ENCODE results near the gene JAG2.

Gene JAG2

GRCh38 chr14:105108516-105108864 lies 60.1 kb downstream of the JAG2 start:
- no peaks in the 10 kb centered on the region for H3K36me3 ChIP-seq

GRCh38 chr14:105107781-105108515 lies 60.6 kb downstream of the JAG2 start:
- H3K36me3 ChIP-seq = no peaks in the 10 kb centered on the region
- no peak overlapping the region for H3K27ac ChIP-seq
- H3K9me3 ChIP-seq = no peaks in the 10 kb centered on the region
- H3K27me3 ChIP-seq = peaks cover 0 to 31% of the 10 kb centered on the region in 2 donors
- DNase-seq = peak in 1 of 2 donors; percentile 21
- no peaks in the 10 kb centered on the region for H3K4me1 ChIP-seq
- intact Hi-C loops (cut with DNase I; ENCODE audit: low total_unique reads) = no loop called here
- no peak overlapping the region for H3K4me3 ChIP-seq
- no peak for TF ChIP-seq CTCF (IDR thresholded peaks at IDR 0.05)

More at GRCh38 chr14:105108516-105108864, 60.1 kb downstream of the JAG2 start:
- DNase-seq = no peak
- no peak for TF ChIP-seq CTCF (IDR thresholded peaks at IDR 0.05)
- no peaks in the 10 kb centered on the region for H3K4me1 ChIP-seq
- no peak overlapping the region for H3K4me3 ChIP-seq
- H3K27me3 ChIP-seq = peaks cover 0 to 25% of the 10 kb centered on the region in 2 donors
- no peak overlapping the region for H3K27ac ChIP-seq
- H3K9me3 ChIP-seq = no peaks in the 10 kb centered on the region
- intact Hi-C loops (cut with DNase I; ENCODE audit: low total_unique reads) = no loop called here

GRCh38 chr14:105107351-105107750 lies 61.2 kb downstream of the JAG2 start:
- intact Hi-C loops (cut with DNase I; ENCODE audit: low total_unique reads) = no loop called here
- no peak for TF ChIP-seq CTCF (IDR thresholded peaks at IDR 0.05)
- H3K27me3 ChIP-seq = peaks cover 0 to 36% of the 10 kb centered on the region in 2 donors
- no peaks in the 10 kb centered on the region for H3K36me3 ChIP-seq
- no peaks in the 10 kb centered on the region for H3K9me3 ChIP-seq
- no peaks in the 10 kb centered on the region for H3K4me1 ChIP-seq
- H3K27ac ChIP-seq = no peak overlapping the region
- DNase-seq = peak in 1 of 2 donors; percentile 12
- no peak overlapping the region for H3K4me3 ChIP-seq

GRCh38 chr14:105105158-105105557 lies 63.4 kb downstream of the JAG2 start:
- H3K9me3 ChIP-seq = no peaks in the 10 kb centered on the region
- H3K27ac ChIP-seq = no peak overlapping the region
- intact Hi-C loops (cut with DNase I; ENCODE audit: low total_unique reads) = no loop called here
- no peak for TF ChIP-seq CTCF (IDR thresholded peaks at IDR 0.05)
- no peak overlapping the region for H3K4me3 ChIP-seq
- no peaks in the 10 kb centered on the region for H3K4me1 ChIP-seq
- no peak for DNase-seq
- H3K27me3 ChIP-seq = peaks cover 0 to 39% of the 10 kb centered on the region in 2 donors
- H3K36me3 ChIP-seq = no peaks in the 10 kb centered on the region

GRCh38 chr14:105102893-105103292 lies 65.7 kb downstream of the JAG2 start:
- no peak for TF ChIP-seq CTCF (IDR thresholded peaks at IDR 0.05)
- Histone ChIP-seq H3K4me3 (no peak overlapping the region), H3K9me3 (no peaks in the 10 kb centered on the region), H3K4me1 (no peaks in the 10 kb centered on the region), H3K27ac (no peak overlapping the region), H3K27me3 (peaks cover 0 to 39% of the 10 kb centered on the region in 2 donors), H3K36me3 (no peaks in the 10 kb centered on the region)
- no peak for DNase-seq
- intact Hi-C loops (cut with DNase I; ENCODE audit: low total_unique reads) = no loop called here

Data from tibial artery (tissue), 4 donors.